Measurements from ENCODE around the gene PTPRC. TPM values are rescaled to one million over a fixed set of nuclear protein-coding genes. Genes with fewer than 3 reads are reported as not detected.

Gene PTPRC
- total and polyA plus RNA-seq, 2 donors (not counting 3 experiments of a cell fraction or from before 2014, with no cell fraction given), result not detected

GRCh38 chr1:198755715-198756114 lies 116.9 kb downstream of the PTPRC start:
- DNase-seq (ENCODE audit: low read depth, low spot score), result no peak
- CTCF ChIA-PET, result interaction anchor here (0.5 to 3.1 kb wide), 20 partner anchors 9 to 1729 kb away, joined by 3 to 33 read pairs (median 4); no protein-coding TSS in a partner anchor

More at GRCh38 chr1:198755715-198756114, 116.9 kb downstream of the PTPRC start:
- BruUV-seq (replicated peaks), result no TSS peak
- no peaks in the 10 kb centered on the region for H3K27me3 ChIP-seq (ENCODE audit: control insufficient read depth in 2 of 2, insufficient read depth in 2 of 2, low read length in 2 of 2)
- dilution Hi-C loops (cut with MboI; ENCODE audit: extremely low pct_ligation_motif_present, low sequenced_read_pairs) (no loop called here), intact Hi-C loops (cut with micrococcal nuclease) (loop anchor here (1.0 to 5.0 kb wide), 3 partner anchors 667 to 797 kb away; no protein-coding TSS in a partner anchor)
- no peak for TF ChIP-seq POLR2A (IDR thresholded peaks at IDR 0.05; ENCODE audit: low read depth, low read length)
- TF ChIP-seq JUN (IDR thresholded peaks at IDR 0.05; ENCODE audit: borderline replicate concordance, insufficient read depth, insufficient read length, low read depth), result no peak
- TF ChIP-seq, protein P1, sequence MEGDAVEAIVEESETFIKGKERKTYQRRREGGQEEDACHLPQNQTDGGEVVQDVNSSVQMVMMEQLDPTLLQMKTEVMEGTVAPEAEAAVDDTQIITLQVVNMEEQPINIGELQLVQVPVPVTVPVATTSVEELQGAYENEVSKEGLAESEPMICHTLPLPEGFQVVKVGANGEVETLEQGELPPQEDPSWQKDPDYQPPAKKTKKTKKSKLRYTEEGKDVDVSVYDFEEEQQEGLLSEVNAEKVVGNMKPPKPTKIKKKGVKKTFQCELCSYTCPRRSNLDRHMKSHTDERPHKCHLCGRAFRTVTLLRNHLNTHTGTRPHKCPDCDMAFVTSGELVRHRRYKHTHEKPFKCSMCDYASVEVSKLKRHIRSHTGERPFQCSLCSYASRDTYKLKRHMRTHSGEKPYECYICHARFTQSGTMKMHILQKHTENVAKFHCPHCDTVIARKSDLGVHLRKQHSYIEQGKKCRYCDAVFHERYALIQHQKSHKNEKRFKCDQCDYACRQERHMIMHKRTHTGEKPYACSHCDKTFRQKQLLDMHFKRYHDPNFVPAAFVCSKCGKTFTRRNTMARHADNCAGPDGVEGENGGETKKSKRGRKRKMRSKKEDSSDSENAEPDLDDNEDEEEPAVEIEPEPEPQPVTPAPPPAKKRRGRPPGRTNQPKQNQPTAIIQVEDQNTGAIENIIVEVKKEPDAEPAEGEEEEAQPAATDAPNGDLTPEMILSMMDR (IDR thresholded peaks at IDR 0.05; ENCODE audit: extremely low read depth in 1 of 2, insufficient read depth in 1 of 2, low read depth in 1 of 2, low read length in 2 of 2), result no peak
- no peak for TF ChIP-seq GATA2 (IDR thresholded peaks at IDR 0.05; ENCODE audit: insufficient read depth, insufficient read length, low read depth, low read length)
- no peak for TF ChIP-seq MAX (IDR thresholded peaks at IDR 0.05; ENCODE audit: insufficient read depth, insufficient read length)
- no peak for TF ChIP-seq FOS (IDR thresholded peaks at IDR 0.05; ENCODE audit: borderline replicate concordance, insufficient read depth, low read length)
- no peak for TF ChIP-seq POLR2AphosphoS5 (IDR thresholded peaks at IDR 0.05; ENCODE audit: insufficient read depth, low read depth, low read length)
- TF ChIP-seq MYC (IDR thresholded peaks at IDR 0.05; ENCODE audit: low read depth, low read length), result no peak
- no peak for TF ChIP-seq EZH2 (IDR thresholded peaks at IDR 0.05; ENCODE audit: borderline replicate concordance, low read depth, low read length, severe bottlenecking)
- no peaks in the 10 kb centered on the region for H3K79me2 ChIP-seq (ENCODE audit: control insufficient read depth, insufficient read depth, low read length)
- no peak for FAIRE-seq
- H3K4me2 ChIP-seq (ENCODE audit: insufficient read depth, low read length), result no peak overlapping the region
- H3K9ac ChIP-seq (replicated peaks; ENCODE audit: extremely low read depth, insufficient read depth, low read length), result no peak overlapping the region
- H3K9me1 ChIP-seq (replicated peaks; ENCODE audit: control insufficient read depth, extremely low read depth, insufficient read depth, low read length), result no peaks in the 10 kb centered on the region
- H3K4me3 ChIP-seq (replicated peaks in 1 of 3; ENCODE audit: insufficient read depth in 1 of 3, low read depth in 1 of 3, low read length in 3 of 3), result no peak overlapping the region
- POLR2A ChIA-PET, result no interaction called here
- no peaks in the 10 kb centered on the region for H3K9me3 ChIP-seq (replicated peaks; ENCODE audit: control insufficient read depth, insufficient read depth, low read length)
- H3K4me1 ChIP-seq (ENCODE audit: control insufficient read depth, extremely low read depth, insufficient read depth, low read length), result no peaks in the 10 kb centered on the region
- H3K36me3 ChIP-seq (ENCODE audit: control insufficient read depth in 2 of 2, extremely low read depth in 1 of 2, insufficient read depth in 2 of 2, low read length in 2 of 2), result no peaks in the 10 kb centered on the region
- no peak overlapping the region for H3K27ac ChIP-seq (ENCODE audit: insufficient read depth, low read depth, low read length)
- no peak overlapping the region for H2AFZ ChIP-seq (ENCODE audit: low read depth, low read length)
- H4K20me1 ChIP-seq (replicated peaks; ENCODE audit: control insufficient read depth, extremely low read depth, insufficient read depth, low read length), result no peaks in the 10 kb centered on the region
